SU-DHL-6 (cell line): Measurements from ENCODE around the gene MARCHF10.

Experiments used
- H2AFZ ChIP-seq: fragments of 200-600 bp; sonication (generic); 2 replicates; pipeline ENCODE4 v1.6.1; 2014; ENCODE audit warnings: low read depth, mild to moderate bottlenecking, moderate library complexity, mixed read lengths, antibody characterized with exemption, low read length; ENCODE audit not compliant: severe bottlenecking
- H3F3A ChIP-seq: fragments of 200-600 bp; shearing (Covaris generic); 2 replicates; pipeline ENCODE4 v1.6.0; 2016; ENCODE audit warnings: antibody characterized with exemption, mild to moderate bottlenecking; ENCODE audit not compliant: insufficient read depth
- H3K27ac ChIP-seq: fragments of 200-600 bp; sonication (generic); 2 replicates; pipeline ENCODE4 v1.5.1; 2016; ENCODE audit warnings: low read depth, mild to moderate bottlenecking, low read length, moderate library complexity, mixed read lengths
- H3K27me3 ChIP-seq: fragments of 200-600 bp; sonication (generic), shearing (Covaris generic); 2 replicates; pipeline ENCODE4 v1.6.0; 2014; ENCODE audit warnings: mild to moderate bottlenecking, low read length
- H3K36me3 ChIP-seq: fragments of 200-600 bp; sonication (generic); 2 replicates; pipeline ENCODE4 v1.6.1; 2014; ENCODE audit warnings: mild to moderate bottlenecking, low read length, mixed read lengths
- H3K4me2 ChIP-seq: fragments of 300-600, 200-600 bp; shearing (Covaris generic), sonication (generic); 2 replicates; pipeline ENCODE4 v1.6.0; 2014; ENCODE audit warnings: low read length, low read depth, mild to moderate bottlenecking; ENCODE audit not compliant: poor library complexity, severe bottlenecking
- H3K4me3 ChIP-seq: fragments of 200-600 bp; sonication (generic); 2 replicates; pipeline ENCODE4 v1.5.1; 2014; ENCODE audit warnings: antibody characterized with exemption, low read length, mild to moderate bottlenecking, mixed read lengths; ENCODE audit not compliant: insufficient read depth, poor library complexity, severe bottlenecking
- H3K79me2 ChIP-seq: fragments of 200-600 bp; sonication (generic); 2 replicates; pipeline ENCODE4 v1.6.1; 2014; ENCODE audit warnings: mild to moderate bottlenecking, low read length, moderate library complexity; ENCODE audit not compliant: insufficient read depth
- H3K9ac ChIP-seq: fragments of 200-600 bp; sonication (generic); 2 replicates; pipeline ENCODE4 v1.7.0; 2014; ENCODE audit warnings: mild to moderate bottlenecking, low read length
- H3K9me2 ChIP-seq: fragments of 200-600 bp; sonication (generic); replicated peaks from 2 replicates; pipeline ENCODE4 v1.6.1; 2014; ENCODE audit warnings: low read length; ENCODE audit not compliant: insufficient read depth
- H3K9me3 ChIP-seq: fragments of 200-600 bp; sonication (generic); 2 replicates; pipeline ENCODE4 v1.6.1; 2014; ENCODE audit warnings: low read length, mixed read lengths; ENCODE audit not compliant: insufficient read depth
- H4K20me1 ChIP-seq: fragments of 200-600 bp; sonication (generic); 2 replicates; pipeline ENCODE4 v1.6.1; 2014; ENCODE audit warnings: low read depth, mild to moderate bottlenecking, antibody characterized with exemption, low read length, moderate library complexity, mixed read lengths
- CTCF ChIP-seq: fragments of 200-600 bp; sonication (generic); IDR thresholded peaks from one replicate; pipeline ENCODE4 v1.5.1; 2017; ENCODE audit warnings: antibody characterized with exemption, mild to moderate bottlenecking, low read length, moderate library complexity; ENCODE audit not compliant: insufficient read depth, poor library complexity, severe bottlenecking
- EZH2phosphoT487 ChIP-seq: fragments of 200-600 bp; sonication (generic), shearing (Covaris generic); conservative IDR thresholded peaks from 2 replicates; pipeline ENCODE4 v1.6.1; 2018; ENCODE audit warnings: mild to moderate bottlenecking, antibody characterized with exemption, low read length, moderate library complexity, mixed read lengths

Gene MARCHF10

GRCh38 chr17:62713086-62713881 lies 94.8 kb downstream of the MARCHF10 start:
- H3K79me2 ChIP-seq, result no peaks in the 10 kb centered on the region
- no peaks in the 10 kb centered on the region for H3F3A ChIP-seq
- no peak overlapping the region for H3K9ac ChIP-seq
- H3K4me2 ChIP-seq, result no peak overlapping the region
- H3K9me3 ChIP-seq, result no peaks in the 10 kb centered on the region
- no peak overlapping the region for H3K4me3 ChIP-seq
- H3K27me3 ChIP-seq, result no peaks in the 10 kb centered on the region
- no peak overlapping the region for H2AFZ ChIP-seq
- H3K27ac ChIP-seq, result no peak overlapping the region
- H3K36me3 ChIP-seq, result no peaks in the 10 kb centered on the region
- no peaks in the 10 kb centered on the region for H3K9me2 ChIP-seq
- no peaks in the 10 kb centered on the region for H4K20me1 ChIP-seq
- TF ChIP-seq CTCF (no peak), EZH2phosphoT487 (no peak)

DNA sequence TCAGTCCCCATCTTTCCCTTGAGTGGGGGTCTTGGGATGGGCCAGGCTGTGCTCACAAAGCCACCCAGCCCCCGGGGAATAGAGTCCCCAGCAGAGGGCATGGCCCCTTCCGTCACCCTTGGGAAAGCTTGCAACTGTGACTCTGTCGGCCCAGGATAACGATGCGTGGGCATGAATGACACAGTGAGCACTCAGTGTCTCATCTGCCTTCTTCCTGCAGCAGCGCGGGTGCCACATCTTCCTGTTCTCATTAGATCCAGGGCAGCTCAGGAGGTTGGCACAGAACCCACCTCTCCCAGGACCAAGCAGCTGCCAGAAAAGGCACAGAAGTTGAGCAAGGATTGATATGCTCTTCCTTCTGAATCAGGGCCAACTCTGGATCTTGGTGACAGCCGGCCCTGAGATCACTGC lies 95.9 kb downstream of the MARCHF10 start:
- TF ChIP-seq EZH2phosphoT487 (no peak), CTCF (no peak)
- no peak overlapping the region for H3K9ac ChIP-seq
- H4K20me1 ChIP-seq, result no peaks in the 10 kb centered on the region
- H3K9me2 ChIP-seq, result no peaks in the 10 kb centered on the region
- H3K9me3 ChIP-seq, result no peaks in the 10 kb centered on the region
- no peak overlapping the region for H2AFZ ChIP-seq
- H3K4me3 ChIP-seq, result no peak overlapping the region
- no peaks in the 10 kb centered on the region for H3K27me3 ChIP-seq
- no peak overlapping the region for H3K4me2 ChIP-seq
- H3K79me2 ChIP-seq, result no peaks in the 10 kb centered on the region
- H3K27ac ChIP-seq, result no peak overlapping the region
- no peaks in the 10 kb centered on the region for H3F3A ChIP-seq
- no peaks in the 10 kb centered on the region for H3K36me3 ChIP-seq

- Histone ChIP-seq H3K9ac (no peak overlapping the region), H3F3A (no peaks in the 10 kb centered on the region)
Observed at GRCh38 chr17:62708587-62708986, 99.5 kb downstream of the MARCHF10 start.

More at GRCh38 chr17:62708587-62708986, 99.5 kb downstream of the MARCHF10 start:
- Histone ChIP-seq H3K9me3 (no peaks in the 10 kb centered on the region), H3K4me2 (no peak overlapping the region), H3K36me3 (no peaks in the 10 kb centered on the region), H4K20me1 (no peaks in the 10 kb centered on the region), H2AFZ (no peak overlapping the region), H3K27ac (no peak overlapping the region), H3K9me2 (no peaks in the 10 kb centered on the region), H3K4me3 (no peak overlapping the region), H3K79me2 (no peaks in the 10 kb centered on the region), H3K27me3 (no peaks in the 10 kb centered on the region)
- no peak for TF ChIP-seq CTCF
- no peak for TF ChIP-seq EZH2phosphoT487
